GM10248 (cell line): ENCODE results near the gene HPCA.

ENCODE experiments used
- CTCF ChIA-PET: fragments of 300-600 bp; sonication (Branson Sonifier 250); formaldehyde crosslinking; extraction: SDS; loops from one replicate; lab custom pipeline; 2021; ENCODE audit warnings: antibody characterized with exemption; lab: Yijun Ruan, JAX
- POLR2A ChIA-PET: fragments of 350-650 bp; sonication (Branson Sonifier 250); formaldehyde crosslinking; extraction: SDS; loops from one replicate; lab custom pipeline; 2020; ENCODE audit warnings: antibody characterized with exemption; lab: Yijun Ruan, JAX
- DNase-seq: peaks from one replicate; pipeline ENCODE4 v3.0.0; 2012; ENCODE audit errors: extremely low spot score
- TF ChIP-seq, protein P1 (sequence below): IDR thresholded peaks from 2 replicates; pipeline ENCODE4 v1.5.1; 2012; ENCODE audit warnings: mild to moderate bottlenecking, low read depth; ENCODE audit errors: extremely low read depth, missing control alignments, control extremely low read depth

HPCA gene

DNA sequence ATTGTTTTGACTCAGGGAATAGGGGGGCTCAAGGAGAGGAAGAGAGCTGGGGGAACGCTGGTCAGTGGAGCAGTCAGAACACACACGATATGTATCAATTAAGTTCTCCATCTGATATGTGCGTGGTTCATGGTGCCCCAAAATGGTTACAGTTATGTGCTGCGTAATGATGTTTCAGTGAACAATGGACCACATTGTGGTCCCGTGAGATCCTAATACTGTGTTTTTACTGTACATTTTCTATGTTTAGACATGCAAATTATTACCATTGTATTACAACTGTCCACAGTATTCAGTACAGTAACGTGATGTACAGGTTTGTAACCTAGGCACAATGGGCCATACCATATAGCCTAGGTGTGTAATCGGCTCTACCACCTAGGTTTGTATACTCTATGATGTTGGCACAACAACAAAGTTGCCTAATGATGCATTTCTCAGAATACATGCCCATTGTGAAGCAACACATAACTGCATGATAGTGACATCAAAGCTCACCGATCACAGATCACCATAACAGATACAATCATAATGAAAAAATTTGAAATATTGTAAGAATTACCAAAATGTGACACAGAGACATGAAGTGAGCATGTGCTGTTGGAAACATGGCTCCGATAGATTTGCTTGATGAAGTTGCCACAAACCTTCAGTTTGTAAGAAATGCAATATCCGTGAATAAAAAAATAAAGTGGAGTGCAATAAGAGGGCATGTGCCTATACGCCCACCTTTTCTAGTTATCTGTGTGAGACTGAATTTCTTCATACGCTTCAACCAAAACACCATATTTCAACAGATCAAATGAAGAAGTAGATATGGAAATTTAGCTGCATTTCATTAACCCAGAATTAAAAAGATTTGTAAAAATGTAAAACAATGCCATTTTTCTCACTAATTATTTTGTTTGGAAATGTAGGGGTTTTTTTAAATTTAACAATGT is 29.7 kb downstream of the HPCA start:
- TF ChIP-seq, protein P1, sequence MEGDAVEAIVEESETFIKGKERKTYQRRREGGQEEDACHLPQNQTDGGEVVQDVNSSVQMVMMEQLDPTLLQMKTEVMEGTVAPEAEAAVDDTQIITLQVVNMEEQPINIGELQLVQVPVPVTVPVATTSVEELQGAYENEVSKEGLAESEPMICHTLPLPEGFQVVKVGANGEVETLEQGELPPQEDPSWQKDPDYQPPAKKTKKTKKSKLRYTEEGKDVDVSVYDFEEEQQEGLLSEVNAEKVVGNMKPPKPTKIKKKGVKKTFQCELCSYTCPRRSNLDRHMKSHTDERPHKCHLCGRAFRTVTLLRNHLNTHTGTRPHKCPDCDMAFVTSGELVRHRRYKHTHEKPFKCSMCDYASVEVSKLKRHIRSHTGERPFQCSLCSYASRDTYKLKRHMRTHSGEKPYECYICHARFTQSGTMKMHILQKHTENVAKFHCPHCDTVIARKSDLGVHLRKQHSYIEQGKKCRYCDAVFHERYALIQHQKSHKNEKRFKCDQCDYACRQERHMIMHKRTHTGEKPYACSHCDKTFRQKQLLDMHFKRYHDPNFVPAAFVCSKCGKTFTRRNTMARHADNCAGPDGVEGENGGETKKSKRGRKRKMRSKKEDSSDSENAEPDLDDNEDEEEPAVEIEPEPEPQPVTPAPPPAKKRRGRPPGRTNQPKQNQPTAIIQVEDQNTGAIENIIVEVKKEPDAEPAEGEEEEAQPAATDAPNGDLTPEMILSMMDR: no peak
- DNase-seq: no peak
- ChIA-PET POLR2A (no interaction called here), CTCF (interaction anchor here (1.2 to 2.0 kb wide), 5 partner anchors 18 to 502 kb away, joined by 3 to 4 read pairs (median 4); partner anchors contain the start of gene HPCA)

DNA sequence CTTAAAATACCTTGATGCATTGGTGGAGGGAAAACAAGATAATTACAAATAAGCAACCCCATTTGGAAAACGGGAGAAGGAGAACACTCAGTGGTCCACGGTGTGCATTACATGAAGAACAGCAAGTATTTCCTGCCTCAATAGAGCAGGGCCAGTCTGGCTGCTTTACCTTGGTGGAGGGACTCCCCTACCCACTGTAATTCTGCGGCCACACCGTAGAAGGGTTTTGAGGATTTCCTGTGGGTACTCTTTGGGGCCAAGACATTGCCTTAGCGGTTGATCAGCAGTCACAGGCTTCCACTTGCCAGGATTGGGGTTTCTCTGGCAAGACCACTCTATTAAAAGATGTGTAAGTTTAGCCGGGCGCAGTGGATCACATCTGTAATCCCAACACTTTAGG is 31.2 kb downstream of the HPCA start:
- ChIA-PET POLR2A (no interaction called here), CTCF (interaction anchor here (0.8 to 1.6 kb wide), 4 partner anchors 16 to 504 kb away, joined by 3 to 4 read pairs (median 4); no protein-coding TSS in a partner anchor)
- TF ChIP-seq, protein P1: no peak
- DNase-seq: no peak

DNA sequence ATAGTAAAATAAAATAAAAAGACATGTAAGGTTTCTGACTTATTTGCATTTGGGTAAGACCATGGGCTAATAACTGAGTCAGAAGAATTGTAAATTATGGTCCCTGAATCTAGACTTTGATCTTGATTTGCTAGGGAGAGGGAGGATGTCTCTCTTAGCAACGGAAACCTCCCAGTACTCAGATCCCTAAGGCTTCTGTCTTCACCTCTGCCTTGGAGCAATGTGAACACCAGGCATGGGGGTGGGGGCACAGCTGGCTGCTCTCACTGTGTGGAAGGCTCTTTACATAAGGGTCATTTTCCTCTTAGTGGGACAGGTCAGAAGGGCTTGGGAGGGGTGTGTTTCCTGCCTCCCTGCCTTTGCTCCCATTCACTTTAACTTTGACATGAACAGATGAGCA is 31.9 kb downstream of the HPCA start:
- ChIA-PET POLR2A (no interaction called here), CTCF (interaction anchor here (0.9 to 3.4 kb wide), 3 partner anchors 14 to 137 kb away, joined by 3 to 24 read pairs (median 7); no protein-coding TSS in a partner anchor)
- DNase-seq: no peak
- TF ChIP-seq, protein P1: no peak

DNA sequence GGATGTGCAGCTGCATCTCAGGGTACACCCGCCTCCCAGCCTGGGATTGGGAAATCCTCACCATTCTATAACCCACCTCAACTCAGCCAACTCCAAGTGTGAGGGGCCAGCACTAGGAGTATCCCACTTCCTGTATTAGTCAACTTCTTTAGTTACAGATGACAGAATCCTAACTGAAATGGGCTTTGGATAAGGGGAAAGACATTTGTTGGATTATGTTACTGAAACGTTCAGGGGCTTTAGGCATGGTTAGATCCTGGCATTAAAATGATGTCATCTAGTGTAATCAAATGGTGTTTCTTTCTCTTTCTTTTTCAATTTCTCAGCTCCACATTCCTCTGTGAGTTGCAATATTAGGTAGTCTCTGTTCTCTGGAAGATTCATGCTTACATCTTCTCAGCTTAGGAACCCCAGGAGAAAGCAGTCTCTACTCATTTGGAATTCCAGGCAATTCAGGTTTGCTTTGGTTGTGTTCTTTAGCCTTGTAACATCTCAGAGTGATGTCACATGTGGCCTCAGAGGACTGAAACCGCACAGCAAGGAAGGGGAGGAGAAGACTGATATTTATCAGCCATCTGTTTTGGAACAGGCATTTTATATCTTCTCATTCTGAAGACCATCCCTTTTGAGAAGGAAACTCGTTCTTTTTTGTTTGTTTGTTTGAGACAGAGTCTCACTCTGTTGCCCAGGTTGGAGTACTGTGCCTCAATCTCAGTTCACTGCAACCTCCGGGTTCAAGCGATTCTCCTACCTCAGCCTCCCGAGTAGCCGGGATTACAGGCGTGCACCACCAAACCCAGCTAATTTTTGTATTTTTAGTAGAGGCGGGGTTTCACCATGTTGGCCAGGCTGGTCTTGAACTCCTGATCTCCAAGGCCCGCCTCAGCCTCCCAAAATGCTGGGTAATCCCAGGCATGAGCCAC is 33.8 kb downstream of the HPCA start:
- no peak for DNase-seq
- TF ChIP-seq, protein P1: no peak
- ChIA-PET POLR2A (no interaction called here), CTCF (interaction anchor here (1.1 to 3.4 kb wide), 6 partner anchors 12 to 175 kb away, joined by 3 to 24 read pairs (median 7); no protein-coding TSS in a partner anchor)

DNA sequence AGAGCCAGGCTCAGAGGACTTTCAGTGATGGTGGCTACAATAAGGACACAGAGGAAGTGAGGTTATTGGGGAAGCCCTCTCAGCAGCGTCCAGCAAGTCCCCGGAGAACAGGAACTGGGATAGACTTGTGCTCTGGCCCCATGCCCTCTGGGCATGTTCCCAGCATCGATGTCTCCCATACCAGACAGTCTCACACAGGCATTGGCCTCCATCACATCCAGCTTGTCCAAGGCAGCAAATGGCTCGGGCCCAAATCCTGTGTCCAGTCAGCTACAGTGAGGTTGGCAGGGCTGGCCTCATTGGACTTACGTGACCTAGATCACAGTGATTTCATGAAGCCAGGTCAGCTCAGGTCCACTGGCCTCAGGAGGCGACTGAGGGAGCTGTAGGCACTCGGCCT is 34.5 kb downstream of the HPCA start:
- TF ChIP-seq, protein P1: no peak
- CTCF ChIA-PET: interaction anchor here (2.5 to 3.4 kb wide), 3 partner anchors 12 to 175 kb away, joined by 7 to 24 read pairs (median 7); no protein-coding TSS in a partner anchor
- DNase-seq: no peak
- POLR2A ChIA-PET: no interaction called here
